Activated CD4-positive, alpha-beta T cell treated with anti-CD3 and anti-CD28 coated beads, Interleukin-2, amount 50 U/mL, for 48 hours (primary cell): Measurements from ENCODE around the gene CD47.
A peak's percentile ranks its signal among the peaks of the same experiment; 100 is the strongest.

Experiments used
- DNase-seq, 2 experiments: peaks; one replicate each; pipeline ENCODE4 v3.0.0-alpha.2; 2020

The CD47 gene

DNA sequence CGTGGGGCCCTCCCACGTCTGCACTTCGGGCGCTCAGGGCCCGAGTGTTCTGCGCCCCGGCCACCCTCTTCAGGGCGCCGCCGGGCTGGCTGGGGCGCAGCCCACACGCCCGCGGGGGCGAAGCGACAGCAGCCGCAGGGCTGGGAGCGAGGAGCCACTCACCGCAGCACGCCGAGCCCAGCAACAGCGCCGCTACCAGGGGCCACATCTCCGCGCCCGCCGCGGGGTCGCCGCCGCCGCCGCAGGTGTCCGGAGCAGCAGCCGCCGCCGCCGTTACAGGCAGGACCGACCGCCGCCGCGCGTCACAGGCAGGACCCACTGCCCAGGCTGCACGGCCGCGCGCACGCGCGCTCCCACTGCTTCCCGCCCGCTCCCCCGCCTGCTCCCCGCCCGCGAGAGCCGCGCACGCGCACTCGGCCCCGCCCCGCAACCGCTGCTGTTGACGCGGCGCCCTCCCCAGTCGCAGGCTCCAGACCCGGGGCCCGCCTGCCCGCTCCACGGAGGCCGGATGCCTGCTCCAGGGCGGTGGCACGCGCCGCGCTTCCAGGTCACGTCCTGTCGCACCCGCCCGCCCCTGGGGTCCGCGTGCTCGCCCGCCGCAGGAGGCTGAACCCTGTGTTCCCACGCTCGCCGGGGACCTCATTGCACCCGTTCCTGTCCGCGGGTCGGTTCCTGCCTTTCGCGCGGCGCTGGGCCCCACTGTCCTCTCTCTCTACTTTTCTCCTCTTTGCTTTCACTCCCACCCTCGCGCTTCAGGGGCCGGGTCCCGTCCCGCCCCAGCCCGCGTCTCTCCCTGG lies at the start of gene CD47:
TSS of gene CD47 (minus strand) at position 331 of the 797 bp plus-strand sequence. CDS start at position 208, 123 bp downstream.
- peak; percentile 94 to 95 for DNase-seq

DNA sequence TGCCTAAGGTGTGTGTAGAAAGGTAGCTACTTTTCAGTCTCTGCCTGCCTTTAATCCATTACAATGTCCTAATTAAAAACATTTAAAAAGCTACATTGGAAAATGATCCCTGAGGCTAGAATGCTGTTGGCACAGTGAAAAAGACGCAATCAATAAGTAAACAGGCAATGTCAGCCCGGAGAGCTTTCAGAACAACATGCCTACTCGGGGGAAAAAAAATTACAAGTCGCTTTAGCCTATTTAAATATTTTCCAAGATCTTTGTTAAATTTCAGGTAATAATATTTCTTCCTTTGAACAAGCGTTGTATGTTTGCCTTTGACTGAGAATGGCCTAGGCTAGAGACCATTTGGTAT lies 46.6 kb upstream of the CD47 start:
- no peak for DNase-seq

DNA sequence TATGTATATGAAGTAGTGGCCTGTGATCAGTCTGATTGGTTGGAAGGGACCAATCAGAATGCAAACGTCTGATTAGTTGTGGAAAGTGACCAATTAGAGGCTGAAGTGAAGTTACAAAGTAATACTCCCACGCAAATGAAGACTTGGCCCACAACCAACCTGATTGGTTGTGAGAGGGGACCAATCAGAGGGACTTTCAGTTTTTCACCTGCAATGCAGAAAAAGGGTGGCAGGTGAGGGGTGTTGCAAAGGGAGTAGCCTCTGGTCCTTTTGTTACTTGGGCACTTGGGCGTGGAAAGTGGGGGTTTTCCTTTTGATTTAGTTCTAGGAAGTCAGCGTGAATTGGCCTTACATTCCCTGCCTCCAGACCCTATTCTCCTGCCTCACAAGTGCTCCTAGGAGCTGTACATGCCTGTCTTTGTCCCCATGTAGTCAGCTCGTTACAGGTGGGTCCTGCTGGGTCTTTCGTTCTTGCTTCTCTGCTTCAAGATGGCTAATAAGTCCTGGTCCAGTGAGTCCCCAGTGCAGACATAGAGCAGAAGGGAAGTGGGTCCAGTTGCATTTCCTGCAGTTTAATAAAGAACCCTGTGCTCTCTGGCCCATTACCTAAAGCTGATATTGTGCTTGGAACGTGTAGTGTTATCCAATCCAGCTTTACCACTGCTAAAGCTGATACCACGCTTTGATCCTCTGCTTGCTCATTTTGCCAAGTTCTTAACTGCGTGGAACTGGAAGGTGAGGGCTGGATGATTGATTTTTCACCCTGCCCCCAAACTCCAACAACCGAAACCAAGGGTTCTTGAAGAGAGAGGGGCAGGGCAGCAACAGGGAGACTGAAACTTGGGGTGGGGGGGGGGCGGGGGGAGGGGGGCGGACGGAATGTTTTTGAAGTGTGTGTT lies 46.0 kb upstream of the CD47 start:
- DNase-seq = no peak

DNA sequence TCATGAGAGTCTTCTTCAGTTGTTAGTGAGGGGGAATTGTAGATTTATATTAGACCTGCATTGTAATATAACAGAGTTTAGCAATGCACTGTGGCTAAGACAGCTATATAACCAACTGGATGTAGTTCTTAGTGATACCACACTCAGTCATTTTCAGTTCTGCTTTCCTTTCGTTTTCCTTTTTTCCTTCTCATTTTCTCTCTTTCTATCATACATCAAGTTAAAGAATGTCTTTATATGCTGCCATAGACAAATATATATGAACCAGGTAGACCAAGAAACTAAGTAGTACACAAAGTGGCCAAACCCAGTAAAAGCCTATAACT lies 43.7 kb upstream of the CD47 start:
- no peak for DNase-seq

GRCh38 chr3:108133858-108134554 lies 43.2 kb upstream of the CD47 start:
- no peak for DNase-seq

DNA sequence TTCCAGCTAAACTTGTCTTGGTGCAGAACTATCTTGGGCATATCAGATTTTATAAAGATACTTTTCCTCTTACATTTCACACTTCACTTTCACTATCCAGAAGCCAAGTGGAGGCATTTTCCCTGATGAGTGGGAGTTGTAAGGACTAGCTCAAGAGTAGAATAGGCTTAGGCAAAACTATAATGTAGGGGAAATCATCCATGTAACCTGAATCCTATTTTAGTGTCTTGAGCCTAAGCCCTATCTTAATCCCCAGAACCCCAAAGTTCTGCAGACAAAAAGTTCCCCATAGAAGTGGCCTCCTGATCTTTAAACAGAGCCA lies 42.2 kb upstream of the CD47 start:
- no peak for DNase-seq

DNA sequence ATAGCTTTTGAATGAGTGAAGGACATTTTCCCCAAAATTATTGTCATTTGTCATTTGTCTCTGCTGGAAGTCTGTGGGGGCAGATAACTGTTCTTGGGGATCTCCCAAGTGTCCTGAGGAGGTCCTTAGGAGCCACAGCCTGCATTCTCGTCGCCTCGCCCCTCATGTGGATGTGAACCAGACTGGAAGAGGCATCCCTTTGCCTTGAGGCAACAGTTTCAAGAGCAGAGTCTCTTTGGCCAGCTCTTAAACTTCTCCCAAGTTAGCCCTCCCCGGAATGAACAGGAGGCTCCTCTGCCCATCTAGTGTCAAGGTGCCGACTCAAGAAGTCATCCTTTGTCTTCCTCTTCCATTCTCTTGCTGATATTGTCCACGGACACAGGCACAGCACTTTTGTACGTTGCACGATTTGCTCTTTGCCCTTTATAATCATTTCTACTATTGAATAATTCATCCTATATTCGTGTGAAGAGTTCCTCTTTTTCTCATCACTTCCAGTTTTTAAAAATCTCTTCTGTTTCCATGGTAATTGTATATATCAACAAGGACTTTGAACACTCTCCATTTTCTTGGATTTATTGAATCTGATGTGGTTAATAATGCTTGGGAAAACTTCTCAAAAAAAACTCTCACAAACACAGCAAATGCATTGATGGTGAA lies 40.8 kb upstream of the CD47 start:
- no peak for DNase-seq

- no peak for DNase-seq
Measured at GRCh38 chr3:108130701-108131474, 40.1 kb upstream of the CD47 start.

DNA sequence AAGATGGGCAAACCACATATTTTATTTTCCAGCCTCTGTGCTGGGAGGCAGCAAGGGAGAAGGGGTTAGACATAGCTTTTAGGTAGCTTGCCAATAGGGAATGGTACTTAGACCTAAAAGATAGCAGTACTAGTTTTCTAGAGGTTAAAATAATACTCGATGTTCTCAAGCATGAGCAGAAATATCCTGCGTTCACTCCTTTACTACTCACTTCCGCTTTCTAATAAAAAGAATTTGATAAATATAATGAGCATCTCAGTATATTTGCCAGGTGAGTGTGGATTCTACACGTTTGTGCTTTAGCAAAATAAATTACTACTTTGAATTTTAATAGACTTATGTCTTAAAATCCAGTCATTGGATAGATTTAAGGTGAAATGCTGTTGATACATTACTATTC lies 39.4 kb upstream of the CD47 start:
- no peak for DNase-seq

- peak; percentile 55 to 63 for DNase-seq
Measured at GRCh38 chr3:108127301-108127988, 36.6 kb upstream of the CD47 start.

- DNase-seq = no peak
Measured at GRCh38 chr3:108126348-108126747, 35.5 kb upstream of the CD47 start.

GRCh38 chr3:108125550-108126071 lies 34.8 kb upstream of the CD47 start:
- DNase-seq = peak; percentile 53 to 66

DNA sequence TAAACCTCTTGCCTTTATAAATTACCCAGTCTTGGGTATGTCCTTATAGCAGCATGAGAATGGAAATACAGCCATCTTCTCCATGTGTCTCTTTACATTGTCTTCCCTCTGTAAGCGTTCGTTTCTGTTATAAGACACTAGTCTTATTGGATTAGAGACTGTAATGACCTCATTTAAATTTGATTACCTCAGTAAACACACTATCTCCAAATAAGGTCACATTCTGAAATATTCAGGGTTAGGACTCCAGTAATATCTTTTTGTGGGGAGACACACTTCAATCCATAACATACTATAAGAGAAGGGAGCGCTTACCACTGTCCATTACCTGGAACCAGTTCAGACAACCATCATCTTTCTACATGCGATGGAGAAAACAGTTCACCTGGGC lies 34.3 kb upstream of the CD47 start:
- DNase-seq = no peak

- peak; percentile 66 to 74 for DNase-seq
Measured at GRCh38 chr3:108124337-108125152, 33.7 kb upstream of the CD47 start.

DNA sequence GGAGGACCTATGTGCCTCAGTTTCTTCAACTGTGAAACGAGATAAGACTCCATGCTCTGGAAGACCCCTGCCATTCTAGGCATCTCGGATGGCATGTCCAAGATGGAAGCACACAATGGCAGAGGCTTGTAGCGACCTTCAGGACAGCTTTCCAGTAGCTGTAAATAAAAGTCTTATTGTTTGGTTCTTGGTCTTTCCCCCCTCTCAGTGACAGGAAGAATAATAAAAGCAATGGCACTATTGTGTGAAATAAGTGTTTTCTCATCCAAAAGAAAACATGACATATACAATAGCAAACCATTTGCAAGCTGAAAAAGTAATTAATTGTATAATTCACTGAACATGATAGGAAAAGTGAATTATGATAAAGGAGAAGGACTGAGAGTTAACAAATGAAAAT lies 32.5 kb upstream of the CD47 start:
- no peak for DNase-seq

DNA sequence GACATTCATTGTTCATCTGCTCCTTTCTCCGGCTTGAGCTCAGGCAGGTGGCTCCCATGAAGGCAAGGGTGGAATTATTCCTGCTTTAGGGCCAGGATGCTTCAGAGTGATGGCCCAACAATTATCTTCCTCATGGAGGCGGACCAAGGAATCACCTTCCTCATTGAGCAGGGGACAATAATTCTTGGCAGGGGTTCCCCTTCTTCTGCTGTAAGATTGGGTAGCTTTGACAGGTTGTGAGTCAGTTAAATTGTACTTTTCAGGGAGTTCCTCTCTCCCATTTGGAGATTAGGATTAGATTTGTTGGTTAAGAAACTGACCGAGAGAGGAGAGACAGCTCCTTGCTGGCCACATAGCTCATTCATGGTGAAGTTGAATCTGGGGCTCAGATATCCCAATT lies 31.4 kb upstream of the CD47 start:
- no peak for DNase-seq

DNA sequence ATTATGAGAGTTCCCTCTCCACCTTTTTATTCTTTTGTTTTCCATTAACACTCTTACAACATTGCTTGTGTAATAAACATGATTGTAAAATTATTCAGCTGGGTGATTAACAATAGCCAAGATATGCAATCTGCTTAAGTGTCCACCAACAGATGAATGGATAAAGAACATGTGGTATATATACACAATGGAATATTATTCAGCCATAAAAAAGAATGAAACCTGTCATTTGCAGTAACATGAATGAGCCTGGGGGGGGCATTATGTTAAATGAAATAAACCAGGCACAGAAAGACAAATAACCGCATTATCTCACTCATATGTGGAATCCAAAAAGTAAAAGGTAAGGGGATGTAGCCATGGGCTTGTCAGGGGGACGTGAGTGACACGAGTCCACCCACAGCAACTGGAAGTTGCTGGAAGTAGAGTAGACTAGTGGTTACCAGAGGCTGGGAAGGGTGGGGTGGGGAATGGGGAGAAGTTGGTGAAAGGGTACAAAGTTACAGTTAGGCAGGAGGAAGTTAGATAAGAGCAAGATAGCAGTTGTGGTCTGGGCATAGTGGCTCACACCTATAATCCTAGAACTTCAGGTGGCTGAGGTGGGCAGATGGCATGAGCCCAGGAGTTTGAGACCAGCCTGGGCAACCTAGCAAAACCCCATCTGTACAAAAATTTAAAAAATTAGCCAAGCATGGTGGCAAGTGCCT lies 28.7 kb upstream of the CD47 start:
- DNase-seq = no peak

GRCh38 chr3:108118038-108118768 lies 27.4 kb upstream of the CD47 start:
- no peak for DNase-seq

- DNase-seq = no peak
Measured at GRCh38 chr3:108117241-108117775, 26.5 kb upstream of the CD47 start.
